GM10266 (cell line): ENCODE data around the gene ZNF497.

Source experiments
- DNase-seq: peaks from one replicate; pipeline ENCODE4 v3.0.0; 2012; ENCODE audit errors: extremely low spot score
- TF ChIP-seq, protein P1 (sequence below): IDR thresholded peaks from 2 replicates; pipeline ENCODE4 v1.5.1; 2012; ENCODE audit warnings: mild to moderate bottlenecking, low read depth; ENCODE audit not compliant: control insufficient read depth, insufficient read depth; ENCODE audit errors: missing control alignments

ZNF497 gene

GRCh38 chr19:58346961-58347929, 15.3 kb downstream of the ZNF497 start:
- TF ChIP-seq, protein P1, sequence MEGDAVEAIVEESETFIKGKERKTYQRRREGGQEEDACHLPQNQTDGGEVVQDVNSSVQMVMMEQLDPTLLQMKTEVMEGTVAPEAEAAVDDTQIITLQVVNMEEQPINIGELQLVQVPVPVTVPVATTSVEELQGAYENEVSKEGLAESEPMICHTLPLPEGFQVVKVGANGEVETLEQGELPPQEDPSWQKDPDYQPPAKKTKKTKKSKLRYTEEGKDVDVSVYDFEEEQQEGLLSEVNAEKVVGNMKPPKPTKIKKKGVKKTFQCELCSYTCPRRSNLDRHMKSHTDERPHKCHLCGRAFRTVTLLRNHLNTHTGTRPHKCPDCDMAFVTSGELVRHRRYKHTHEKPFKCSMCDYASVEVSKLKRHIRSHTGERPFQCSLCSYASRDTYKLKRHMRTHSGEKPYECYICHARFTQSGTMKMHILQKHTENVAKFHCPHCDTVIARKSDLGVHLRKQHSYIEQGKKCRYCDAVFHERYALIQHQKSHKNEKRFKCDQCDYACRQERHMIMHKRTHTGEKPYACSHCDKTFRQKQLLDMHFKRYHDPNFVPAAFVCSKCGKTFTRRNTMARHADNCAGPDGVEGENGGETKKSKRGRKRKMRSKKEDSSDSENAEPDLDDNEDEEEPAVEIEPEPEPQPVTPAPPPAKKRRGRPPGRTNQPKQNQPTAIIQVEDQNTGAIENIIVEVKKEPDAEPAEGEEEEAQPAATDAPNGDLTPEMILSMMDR, result no peak
- peak; percentile 97 for DNase-seq

- no peak for DNase-seq
- TF ChIP-seq, protein P1, result no peak
Measured at GRCh38 chr19:58345558-58345957, 17.0 kb downstream of the ZNF497 start.

GRCh38 chr19:58338825-58339558, 23.6 kb downstream of the ZNF497 start:
- TF ChIP-seq, protein P1, result no peak
- DNase-seq, result no peak

- no peak for DNase-seq
- TF ChIP-seq, protein P1, result no peak
Measured at GRCh38 chr19:58338336-58338735, 24.2 kb downstream of the ZNF497 start.

DNA sequence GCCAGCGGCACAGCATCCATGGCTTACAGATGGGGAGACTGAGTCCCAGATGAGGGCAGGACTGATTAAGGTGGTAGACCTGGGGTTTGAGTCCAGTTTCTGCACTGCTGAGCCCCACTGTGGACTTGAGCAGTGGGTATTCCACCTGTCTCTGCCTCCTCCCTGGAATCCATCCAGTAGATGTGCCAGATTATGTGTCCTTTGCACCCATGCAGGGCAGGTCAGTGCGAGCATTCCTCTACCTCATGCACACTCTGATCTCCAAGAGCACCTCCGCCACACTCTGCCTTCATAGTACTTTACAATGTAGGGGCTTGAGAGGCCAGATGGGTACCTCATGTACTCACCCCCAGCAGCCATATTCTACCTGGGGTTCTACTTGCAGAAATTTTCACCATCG, 25.7 kb downstream of the ZNF497 start:
- TF ChIP-seq, protein P1, result no peak
- DNase-seq, result no peak

DNA sequence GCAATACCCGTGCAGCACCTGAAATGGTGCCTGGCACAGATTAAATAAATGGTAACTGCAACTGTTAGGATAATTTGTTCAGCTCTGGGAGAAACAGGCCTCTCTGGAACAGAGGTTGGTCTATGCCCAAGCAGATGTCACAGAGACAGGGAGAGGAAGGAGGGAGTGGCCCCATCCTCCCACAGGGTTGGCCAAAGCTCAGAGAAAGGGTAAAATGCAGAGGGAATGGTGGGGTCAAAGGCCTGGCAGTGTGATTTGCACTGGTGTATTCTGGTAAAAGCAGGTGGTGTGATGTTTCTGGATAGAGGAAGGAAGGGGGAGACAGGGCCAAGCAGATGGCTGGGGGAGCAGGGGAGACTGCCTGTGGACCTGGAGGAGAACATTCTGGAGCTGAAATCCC, 26.3 kb downstream of the ZNF497 start:
- no peak for DNase-seq
- TF ChIP-seq, protein P1, result no peak
